GM12878 (cell line): Measurements from ENCODE around the gene SLC39A11.

Experiments used
- ASH2L ChIP-seq: fragments of 300-600, 200-600 bp; sonication (generic); IDR thresholded peaks from 2 replicates; pipeline ENCODE4 v1.6.1; 2017; ENCODE audit warnings: low read depth, mild to moderate bottlenecking, borderline replicate concordance
- CHD4 ChIP-seq: fragments of 200-600 bp; sonication (generic); IDR thresholded peaks from 2 replicates; pipeline ENCODE4 v1.6.1; 2016; ENCODE audit warnings: mild to moderate bottlenecking
- GABPA ChIP-seq: IDR thresholded peaks from 2 replicates; pipeline ENCODE4 v1.6.1; 2014; ENCODE audit warnings: antibody characterized with exemption, low read depth, mild to moderate bottlenecking, inconsistent platforms
- IKZF1 ChIP-seq: fragments of 450-650 bp; conservative IDR thresholded peaks from 2 replicates; pipeline ENCODE4 v1.6.1; 2017; ENCODE audit warnings: antibody characterized with exemption, mild to moderate bottlenecking
- MXI1 ChIP-seq: fragments of 150-350 bp; IDR thresholded peaks from 2 replicates; pipeline ENCODE4 v1.6.1; 2011; ENCODE audit warnings: low read depth, mild to moderate bottlenecking, inconsistent platforms, low read length, improper control_type of control experiment
- POLR2A ChIP-seq: IDR thresholded peaks from 2 replicates; pipeline ENCODE4 v1.6.1; 2011; ENCODE audit warnings: low read depth, mild to moderate bottlenecking, low read length
- POLR2AphosphoS5 ChIP-seq: IDR thresholded peaks from 2 replicates; pipeline ENCODE4 v1.6.1; 2011; ENCODE audit warnings: mild to moderate bottlenecking, low read length, inconsistent platforms
- RFX5 ChIP-seq: IDR thresholded peaks from 2 replicates; pipeline ENCODE4 v1.6.1; 2011; ENCODE audit warnings: low read depth, low read length, improper control_type of control experiment
- SP1 ChIP-seq: IDR thresholded peaks from one replicate; pipeline ENCODE4 v1.6.1; 2011; ENCODE audit warnings: low read depth, low read length
- TF ChIP-seq, protein P1 (sequence below), 3 experiments: IDR thresholded peaks in 2 of 3; conservative IDR thresholded peaks in 1 of 3; 2 replicates each; pipeline ENCODE4 v1.5.1; 2011; ENCODE audit warnings: low read depth in 3 of 3, low read length in 3 of 3, mild to moderate bottlenecking in 3 of 3, control low read depth in 2 of 3, moderate library complexity in 2 of 3, inconsistent platforms in 1 of 3, mixed read lengths in 1 of 3; ENCODE audit not compliant: control insufficient read depth in 2 of 3, insufficient read depth in 1 of 3; ENCODE audit errors: extremely low read depth in 1 of 3
- TF ChIP-seq, protein P2 (sequence below): IDR thresholded peaks from 2 replicates; pipeline ENCODE4 v1.6.1; 2012; ENCODE audit warnings: mild to moderate bottlenecking, low read depth, low read length

DNA sequence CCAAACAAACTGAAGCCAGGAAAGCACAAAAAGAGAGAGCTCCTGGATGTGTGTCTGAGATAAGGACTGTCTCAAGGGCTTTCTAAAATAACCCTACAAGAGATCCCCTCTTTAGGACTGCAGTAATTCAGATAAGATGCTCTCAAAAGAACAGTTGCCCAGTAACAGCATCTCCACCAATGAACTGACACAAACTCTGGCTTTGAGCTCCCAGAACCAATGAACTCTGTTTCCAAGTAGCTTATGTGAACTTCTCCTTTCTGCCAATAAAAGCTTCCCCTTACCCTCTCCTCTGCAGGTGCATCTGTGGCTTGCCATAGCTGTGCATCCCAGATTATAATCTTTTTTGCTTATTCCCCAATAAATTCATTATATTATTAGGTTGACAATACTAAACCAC, 421.5 kb downstream of the SLC39A11 start:
- TF ChIP-seq CHD4 (no peak), ASH2L (no peak), GABPA (no peak), RFX5 (no peak), MXI1 (no peak), IKZF1 (no peak), POLR2A (no peak), POLR2AphosphoS5 (no peak), SP1 (no peak)
- TF ChIP-seq, protein P1, sequence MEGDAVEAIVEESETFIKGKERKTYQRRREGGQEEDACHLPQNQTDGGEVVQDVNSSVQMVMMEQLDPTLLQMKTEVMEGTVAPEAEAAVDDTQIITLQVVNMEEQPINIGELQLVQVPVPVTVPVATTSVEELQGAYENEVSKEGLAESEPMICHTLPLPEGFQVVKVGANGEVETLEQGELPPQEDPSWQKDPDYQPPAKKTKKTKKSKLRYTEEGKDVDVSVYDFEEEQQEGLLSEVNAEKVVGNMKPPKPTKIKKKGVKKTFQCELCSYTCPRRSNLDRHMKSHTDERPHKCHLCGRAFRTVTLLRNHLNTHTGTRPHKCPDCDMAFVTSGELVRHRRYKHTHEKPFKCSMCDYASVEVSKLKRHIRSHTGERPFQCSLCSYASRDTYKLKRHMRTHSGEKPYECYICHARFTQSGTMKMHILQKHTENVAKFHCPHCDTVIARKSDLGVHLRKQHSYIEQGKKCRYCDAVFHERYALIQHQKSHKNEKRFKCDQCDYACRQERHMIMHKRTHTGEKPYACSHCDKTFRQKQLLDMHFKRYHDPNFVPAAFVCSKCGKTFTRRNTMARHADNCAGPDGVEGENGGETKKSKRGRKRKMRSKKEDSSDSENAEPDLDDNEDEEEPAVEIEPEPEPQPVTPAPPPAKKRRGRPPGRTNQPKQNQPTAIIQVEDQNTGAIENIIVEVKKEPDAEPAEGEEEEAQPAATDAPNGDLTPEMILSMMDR (IDR thresholded peaks at IDR 0.05 in 2 of 3, conservative IDR thresholded peaks at IDR 0.05 in 1 of 3; ENCODE audit: control insufficient read depth in 2 of 3, extremely low read depth in 1 of 3, insufficient read depth in 1 of 3, low read depth in 3 of 3, low read length in 3 of 3): no peak
- TF ChIP-seq, protein P2, sequence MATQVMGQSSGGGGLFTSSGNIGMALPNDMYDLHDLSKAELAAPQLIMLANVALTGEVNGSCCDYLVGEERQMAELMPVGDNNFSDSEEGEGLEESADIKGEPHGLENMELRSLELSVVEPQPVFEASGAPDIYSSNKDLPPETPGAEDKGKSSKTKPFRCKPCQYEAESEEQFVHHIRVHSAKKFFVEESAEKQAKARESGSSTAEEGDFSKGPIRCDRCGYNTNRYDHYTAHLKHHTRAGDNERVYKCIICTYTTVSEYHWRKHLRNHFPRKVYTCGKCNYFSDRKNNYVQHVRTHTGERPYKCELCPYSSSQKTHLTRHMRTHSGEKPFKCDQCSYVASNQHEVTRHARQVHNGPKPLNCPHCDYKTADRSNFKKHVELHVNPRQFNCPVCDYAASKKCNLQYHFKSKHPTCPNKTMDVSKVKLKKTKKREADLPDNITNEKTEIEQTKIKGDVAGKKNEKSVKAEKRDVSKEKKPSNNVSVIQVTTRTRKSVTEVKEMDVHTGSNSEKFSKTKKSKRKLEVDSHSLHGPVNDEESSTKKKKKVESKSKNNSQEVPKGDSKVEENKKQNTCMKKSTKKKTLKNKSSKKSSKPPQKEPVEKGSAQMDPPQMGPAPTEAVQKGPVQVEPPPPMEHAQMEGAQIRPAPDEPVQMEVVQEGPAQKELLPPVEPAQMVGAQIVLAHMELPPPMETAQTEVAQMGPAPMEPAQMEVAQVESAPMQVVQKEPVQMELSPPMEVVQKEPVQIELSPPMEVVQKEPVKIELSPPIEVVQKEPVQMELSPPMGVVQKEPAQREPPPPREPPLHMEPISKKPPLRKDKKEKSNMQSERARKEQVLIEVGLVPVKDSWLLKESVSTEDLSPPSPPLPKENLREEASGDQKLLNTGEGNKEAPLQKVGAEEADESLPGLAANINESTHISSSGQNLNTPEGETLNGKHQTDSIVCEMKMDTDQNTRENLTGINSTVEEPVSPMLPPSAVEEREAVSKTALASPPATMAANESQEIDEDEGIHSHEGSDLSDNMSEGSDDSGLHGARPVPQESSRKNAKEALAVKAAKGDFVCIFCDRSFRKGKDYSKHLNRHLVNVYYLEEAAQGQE: no peak
